Activated T-cell treated with anti-CD3 and anti-CD28 coated beads for 24 hours (primary cell): ENCODE measurements around the gene TAF4.
"Not testable (repeated sequence)": the region's sequence is repeated elsewhere in the genome, so short reads cannot be mapped to it uniquely, and the experiment has no call there.

Source experiments
- DNase-seq: peaks from one replicate; pipeline ENCODE4 v3.0.0-alpha.2; 2020; ENCODE audit warnings: low read depth

TAF4 gene

GRCh38 chr20:61948056-61948455, 117.6 kb downstream of the TAF4 start:
- DNase-seq, result not testable (repeated sequence)

GRCh38 chr20:61945495-61945894, 120.2 kb downstream of the TAF4 start:
- DNase-seq, result not testable (repeated sequence)

- not testable (repeated sequence) for DNase-seq
Measured at GRCh38 chr20:61944967-61945366, 120.7 kb downstream of the TAF4 start.

GRCh38 chr20:61942526-61942925, 123.2 kb downstream of the TAF4 start:
- DNase-seq, result no peak

- no peak for DNase-seq
Measured at GRCh38 chr20:61941721-61942405, 123.8 kb downstream of the TAF4 start.

GRCh38 chr20:61940976-61941720, 124.5 kb downstream of the TAF4 start:
- no peak for DNase-seq

- DNase-seq, result no peak
Measured at GRCh38 chr20:61940491-61940890, 125.2 kb downstream of the TAF4 start.

GRCh38 chr20:61939691-61940360, 125.9 kb downstream of the TAF4 start:
- no peak for DNase-seq

GRCh38 chr20:61938839-61939690, 126.6 kb downstream of the TAF4 start:
- no peak for DNase-seq

- DNase-seq, result no peak
Measured at GRCh38 chr20:61937963-61938838, 127.5 kb downstream of the TAF4 start.

GRCh38 chr20:61937146-61937962, 128.3 kb downstream of the TAF4 start:
- DNase-seq, result no peak

GRCh38 chr20:61936701-61937131, 129.0 kb downstream of the TAF4 start:
- no peak for DNase-seq

- DNase-seq, result no peak
Measured at GRCh38 chr20:61935926-61936700, 129.6 kb downstream of the TAF4 start.

- DNase-seq, result no peak
Measured at GRCh38 chr20:61934716-61935530, 130.8 kb downstream of the TAF4 start.

- DNase-seq, result no peak
Measured at GRCh38 chr20:61933951-61934715, 131.5 kb downstream of the TAF4 start.

GRCh38 chr20:61933481-61933950, 132.2 kb downstream of the TAF4 start:
- no peak for DNase-seq

GRCh38 chr20:61932711-61933480, 132.8 kb downstream of the TAF4 start:
- no peak for DNase-seq
